Neural cell (in vitro differentiated cells): ENCODE data around the gene CDKN1B. TPM values are rescaled to one million over a fixed set of nuclear protein-coding genes. Genes with fewer than 3 reads are reported as not detected.

ENCODE experiments used
- H2AFZ ChIP-seq: fragments of 200-600, 300-800 bp; sonication (generic), shearing (Covaris generic); 2 replicates; pipeline ENCODE4 v1.6.0; 2014; ENCODE audit warnings: low read depth, mild to moderate bottlenecking, antibody characterized with exemption, low read length, moderate library complexity
- H3F3A ChIP-seq: fragments of 200-600 bp; shearing (Covaris generic); 2 replicates; pipeline ENCODE4 v1.6.1; 2016; ENCODE audit warnings: mild to moderate bottlenecking, moderate library complexity, mixed read lengths, antibody characterized with exemption, low read length; ENCODE audit not compliant: insufficient read depth, poor library complexity, severe bottlenecking
- H3K27ac ChIP-seq: fragments of 200-600, 300-800 bp; sonication (generic), shearing (Covaris generic); 2 replicates; pipeline ENCODE4 v1.5.1; 2014; ENCODE audit warnings: mild to moderate bottlenecking, low read length, moderate library complexity
- H3K27me3 ChIP-seq: fragments of 300-800, 200-600 bp; sonication (generic), shearing (Covaris generic); 2 replicates; pipeline ENCODE4 v1.6.0; 2014; ENCODE audit warnings: mild to moderate bottlenecking, low read depth, low read length, moderate library complexity; ENCODE audit not compliant: insufficient read depth
- H3K36me3 ChIP-seq: fragments of 300-800, 200-600 bp; sonication (generic), shearing (Covaris generic); 2 replicates; pipeline ENCODE4 v1.5.1; 2014; ENCODE audit warnings: mild to moderate bottlenecking, antibody characterized with exemption, low read length, moderate library complexity; ENCODE audit not compliant: insufficient read depth
- H3K4me2 ChIP-seq: fragments of 300-800, 200-600 bp; sonication (generic), shearing (Covaris generic); 2 replicates; pipeline ENCODE4 v1.6.0; 2014; ENCODE audit warnings: mild to moderate bottlenecking, low read length
- H3K4me3 ChIP-seq: fragments of 300-800, 200-600 bp; sonication (generic), shearing (Covaris generic); 2 replicates; pipeline ENCODE4 v1.5.1; 2014; ENCODE audit warnings: mild to moderate bottlenecking, low read length, moderate library complexity
- H3K79me2 ChIP-seq: fragments of 200-600 bp; shearing (Covaris generic); replicated peaks from 2 replicates; pipeline ENCODE4 v1.6.0; 2014; ENCODE audit warnings: mild to moderate bottlenecking, low read length, moderate library complexity; ENCODE audit not compliant: insufficient read depth
- H3K9ac ChIP-seq: fragments of 300-800, 200-600 bp; sonication (generic), shearing (Covaris generic); 2 replicates; pipeline ENCODE4 v1.6.1; 2016; ENCODE audit warnings: mild to moderate bottlenecking, low read length, mixed read lengths
- H3K9me2 ChIP-seq: fragments of 200-600 bp; shearing (Covaris generic); 2 replicates; pipeline ENCODE4 v1.6.1; 2016; ENCODE audit warnings: mild to moderate bottlenecking, low read length, mixed read lengths; ENCODE audit not compliant: insufficient read depth
- H3K9me3 ChIP-seq: fragments of 200-600, 300-800 bp; sonication (generic), shearing (Covaris generic); 2 replicates; pipeline ENCODE4 v1.6.1; 2016; ENCODE audit warnings: mild to moderate bottlenecking, mixed run types, low read length, moderate library complexity, mixed read lengths
- H4K20me1 ChIP-seq: fragments of 200-600 bp; shearing (Covaris generic); 2 replicates; pipeline ENCODE4 v1.6.1; 2016; ENCODE audit warnings: mild to moderate bottlenecking, mixed run types; ENCODE audit not compliant: insufficient read depth
- EP300 ChIP-seq: fragments of 450-650 bp; conservative IDR thresholded peaks from 2 replicates; pipeline ENCODE4 v1.6.1; 2014; ENCODE audit warnings: antibody characterized with exemption, mild to moderate bottlenecking, moderate library complexity; ENCODE audit not compliant: poor library complexity, severe bottlenecking
- EZH2 ChIP-seq: fragments of 200-600, 300-800 bp; shearing (Covaris generic), sonication (generic); IDR thresholded peaks from 2 replicates; pipeline ENCODE4 v1.6.1; 2014; ENCODE audit warnings: antibody characterized with exemption, low read length, borderline replicate concordance, mild to moderate bottlenecking; ENCODE audit not compliant: insufficient read depth, poor library complexity, severe bottlenecking
- MXI1 ChIP-seq: fragments of 450-650 bp; conservative IDR thresholded peaks from 2 replicates; pipeline ENCODE4 v1.6.1; 2014; ENCODE audit warnings: antibody characterized with exemption, mild to moderate bottlenecking; ENCODE audit not compliant: poor library complexity, severe bottlenecking
- POLR2AphosphoS5 ChIP-seq: IDR thresholded peaks from 2 replicates; pipeline ENCODE4 v1.6.1; 2012
- RAD21 ChIP-seq: fragments of 450-650 bp; conservative IDR thresholded peaks from 2 replicates; pipeline ENCODE4 v1.6.1; 2014; ENCODE audit warnings: antibody characterized with exemption, mild to moderate bottlenecking, moderate library complexity
- SMC3 ChIP-seq: fragments of 450-650 bp; conservative IDR thresholded peaks from 2 replicates; pipeline ENCODE4 v1.6.1; 2014; ENCODE audit warnings: antibody characterized with exemption, mild to moderate bottlenecking, moderate library complexity; ENCODE audit not compliant: poor library complexity
- TAF1 ChIP-seq: IDR thresholded peaks from 2 replicates; pipeline ENCODE4 v1.6.1; 2012; ENCODE audit warnings: low read depth
- polyA plus RNA-seq: library from polyadenylated mRNA; depleted of rRNA; stranded (reverse); fragments of >200 nt; gene quantifications from 2 replicates; pipeline ENCODE4 v1.2.3, GENCODE V29; 2014
- TF ChIP-seq, protein P1 (sequence below): fragments of 450-650 bp; IDR thresholded peaks from 2 replicates; pipeline ENCODE4 v1.5.1; 2014; ENCODE audit warnings: antibody characterized with exemption, mild to moderate bottlenecking, moderate library complexity; ENCODE audit not compliant: poor library complexity, severe bottlenecking
- TF ChIP-seq, protein P2 (sequence below): IDR thresholded peaks from 2 replicates; pipeline ENCODE4 v1.6.1; 2012; ENCODE audit warnings: borderline replicate concordance

CDKN1B gene
- polyA plus RNA-seq, 1 donor from 2014 or later = 107 TPM

DNA sequence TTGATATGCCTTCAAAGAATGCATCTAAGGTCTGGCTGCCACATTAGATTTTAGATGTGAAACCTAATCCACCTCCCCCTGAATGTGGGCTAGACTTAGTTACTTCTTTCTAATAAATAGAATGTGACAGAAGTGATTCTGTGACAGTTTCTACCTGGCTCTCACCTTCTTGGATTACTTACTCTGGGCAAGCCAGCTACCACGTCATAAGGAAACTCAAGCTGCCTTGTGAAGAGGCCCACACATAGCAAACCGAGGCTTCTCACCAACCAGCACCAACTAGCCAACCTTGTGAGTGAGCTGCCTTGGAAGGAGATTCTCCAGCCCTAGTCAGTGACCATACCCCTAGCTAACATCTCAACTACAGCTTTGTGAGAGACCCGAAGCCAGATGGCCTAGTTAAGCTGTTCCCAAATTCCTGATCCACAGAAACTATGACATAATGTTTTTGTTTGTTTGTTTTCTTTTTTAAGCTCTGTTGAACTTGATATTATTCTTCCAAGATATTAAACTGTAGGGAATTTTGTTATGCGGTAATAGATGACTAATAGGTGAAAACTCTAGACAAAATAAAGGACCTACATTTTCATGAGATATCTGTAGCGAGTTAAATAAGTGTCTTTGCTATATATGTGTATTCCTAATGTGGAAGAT lies 27.4 kb upstream of the CDKN1B start:
- Histone ChIP-seq H3K4me3 (no peak overlapping the region), H3K9me2 (no peaks in the 10 kb centered on the region), H2AFZ (no peak overlapping the region), H3K79me2 (no peaks in the 10 kb centered on the region), H3K9ac (no peak overlapping the region), H3K36me3 (no peaks in the 10 kb centered on the region), H3K27ac (no peak overlapping the region), H3K27me3 (no peaks in the 10 kb centered on the region), H3F3A (peaks cover 10% of the 10 kb centered on the region), H3K9me3 (no peaks in the 10 kb centered on the region), H3K4me2 (no peak overlapping the region), H4K20me1 (no peaks in the 10 kb centered on the region)
- TF ChIP-seq, protein P1, sequence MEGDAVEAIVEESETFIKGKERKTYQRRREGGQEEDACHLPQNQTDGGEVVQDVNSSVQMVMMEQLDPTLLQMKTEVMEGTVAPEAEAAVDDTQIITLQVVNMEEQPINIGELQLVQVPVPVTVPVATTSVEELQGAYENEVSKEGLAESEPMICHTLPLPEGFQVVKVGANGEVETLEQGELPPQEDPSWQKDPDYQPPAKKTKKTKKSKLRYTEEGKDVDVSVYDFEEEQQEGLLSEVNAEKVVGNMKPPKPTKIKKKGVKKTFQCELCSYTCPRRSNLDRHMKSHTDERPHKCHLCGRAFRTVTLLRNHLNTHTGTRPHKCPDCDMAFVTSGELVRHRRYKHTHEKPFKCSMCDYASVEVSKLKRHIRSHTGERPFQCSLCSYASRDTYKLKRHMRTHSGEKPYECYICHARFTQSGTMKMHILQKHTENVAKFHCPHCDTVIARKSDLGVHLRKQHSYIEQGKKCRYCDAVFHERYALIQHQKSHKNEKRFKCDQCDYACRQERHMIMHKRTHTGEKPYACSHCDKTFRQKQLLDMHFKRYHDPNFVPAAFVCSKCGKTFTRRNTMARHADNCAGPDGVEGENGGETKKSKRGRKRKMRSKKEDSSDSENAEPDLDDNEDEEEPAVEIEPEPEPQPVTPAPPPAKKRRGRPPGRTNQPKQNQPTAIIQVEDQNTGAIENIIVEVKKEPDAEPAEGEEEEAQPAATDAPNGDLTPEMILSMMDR = no peak
- TF ChIP-seq MXI1 = no peak
- TF ChIP-seq EZH2 = no peak
- no peak for TF ChIP-seq SMC3
- TF ChIP-seq RAD21 = no peak
- TF ChIP-seq TAF1 = no peak

DNA sequence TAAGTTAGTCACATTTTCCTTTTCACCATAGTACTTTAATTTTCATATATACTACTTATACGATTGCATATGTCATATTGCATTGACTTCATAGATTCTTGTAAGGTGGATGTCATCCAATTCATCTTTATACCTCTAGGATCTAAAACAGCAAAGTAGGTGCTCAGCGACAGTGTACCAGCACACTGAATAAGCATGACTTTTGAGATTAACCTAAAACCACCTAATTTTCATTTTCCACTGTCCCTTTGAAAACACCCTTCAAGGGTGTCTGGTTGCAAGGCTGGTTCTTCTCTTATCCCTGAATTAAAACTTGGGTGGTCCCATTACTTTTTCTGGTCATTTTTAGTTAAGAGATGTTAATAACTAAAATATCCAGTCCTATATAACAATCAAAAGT lies 25.6 kb upstream of the CDKN1B start:
- Histone ChIP-seq H2AFZ (no peak overlapping the region), H3K9ac (no peak overlapping the region), H3K9me3 (no peaks in the 10 kb centered on the region), H3K27ac (no peak overlapping the region), H3F3A (no peaks in the 10 kb centered on the region), H3K27me3 (no peaks in the 10 kb centered on the region), H3K9me2 (no peaks in the 10 kb centered on the region), H3K79me2 (no peaks in the 10 kb centered on the region), H3K36me3 (no peaks in the 10 kb centered on the region), H3K4me2 (no peak overlapping the region), H4K20me1 (no peaks in the 10 kb centered on the region), H3K4me3 (no peak overlapping the region)
- no peak for TF ChIP-seq RAD21
- TF ChIP-seq EZH2 = no peak
- no peak for TF ChIP-seq POLR2AphosphoS5
- TF ChIP-seq, protein P2, sequence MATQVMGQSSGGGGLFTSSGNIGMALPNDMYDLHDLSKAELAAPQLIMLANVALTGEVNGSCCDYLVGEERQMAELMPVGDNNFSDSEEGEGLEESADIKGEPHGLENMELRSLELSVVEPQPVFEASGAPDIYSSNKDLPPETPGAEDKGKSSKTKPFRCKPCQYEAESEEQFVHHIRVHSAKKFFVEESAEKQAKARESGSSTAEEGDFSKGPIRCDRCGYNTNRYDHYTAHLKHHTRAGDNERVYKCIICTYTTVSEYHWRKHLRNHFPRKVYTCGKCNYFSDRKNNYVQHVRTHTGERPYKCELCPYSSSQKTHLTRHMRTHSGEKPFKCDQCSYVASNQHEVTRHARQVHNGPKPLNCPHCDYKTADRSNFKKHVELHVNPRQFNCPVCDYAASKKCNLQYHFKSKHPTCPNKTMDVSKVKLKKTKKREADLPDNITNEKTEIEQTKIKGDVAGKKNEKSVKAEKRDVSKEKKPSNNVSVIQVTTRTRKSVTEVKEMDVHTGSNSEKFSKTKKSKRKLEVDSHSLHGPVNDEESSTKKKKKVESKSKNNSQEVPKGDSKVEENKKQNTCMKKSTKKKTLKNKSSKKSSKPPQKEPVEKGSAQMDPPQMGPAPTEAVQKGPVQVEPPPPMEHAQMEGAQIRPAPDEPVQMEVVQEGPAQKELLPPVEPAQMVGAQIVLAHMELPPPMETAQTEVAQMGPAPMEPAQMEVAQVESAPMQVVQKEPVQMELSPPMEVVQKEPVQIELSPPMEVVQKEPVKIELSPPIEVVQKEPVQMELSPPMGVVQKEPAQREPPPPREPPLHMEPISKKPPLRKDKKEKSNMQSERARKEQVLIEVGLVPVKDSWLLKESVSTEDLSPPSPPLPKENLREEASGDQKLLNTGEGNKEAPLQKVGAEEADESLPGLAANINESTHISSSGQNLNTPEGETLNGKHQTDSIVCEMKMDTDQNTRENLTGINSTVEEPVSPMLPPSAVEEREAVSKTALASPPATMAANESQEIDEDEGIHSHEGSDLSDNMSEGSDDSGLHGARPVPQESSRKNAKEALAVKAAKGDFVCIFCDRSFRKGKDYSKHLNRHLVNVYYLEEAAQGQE = no peak
- TF ChIP-seq EP300 = no peak
- TF ChIP-seq, protein P1 = no peak
- TF ChIP-seq MXI1 = no peak
- no peak for TF ChIP-seq SMC3
- no peak for TF ChIP-seq TAF1
